Adrenal gland (tissue), 12 donors: ENCODE data around the gene ARHGEF38. TPM values are rescaled to one million over a fixed set of nuclear protein-coding genes. Genes with fewer than 3 reads are reported as not detected.

ENCODE experiments used
- DNase-seq, 7 donors: peaks; one replicate each; pipeline ENCODE4 v3.0.0-alpha.2; 2019 to 2020
- H3K27ac ChIP-seq, 5 donors: fragments of 200-600 bp; sonication (generic) in 4 of 5; 1 replicate in 3 of 5; 2 replicates in 2 of 5; pipeline versions ENCODE4 v1.5.1 to v1.8.0; 2016 to 2020; ENCODE audit warnings: mild to moderate bottlenecking in 1 of 5
- H3K27me3 ChIP-seq: fragments of 200-600 bp; 2 replicates; pipeline ENCODE4 v1.8.0; 2021
- H3K36me3 ChIP-seq, 2 donors: fragments of 200-600 bp; replicated peaks in 1 of 2; 1 replicate in 1 of 2; 2 replicates in 1 of 2; pipeline versions ENCODE4 v1.5.1 to v1.8.0; 2018 to 2022
- H3K4me1 ChIP-seq, 2 donors: fragments of 200-600 bp; replicated peaks in 1 of 2; 1 replicate in 1 of 2; 2 replicates in 1 of 2; pipeline versions ENCODE4 v1.5.1 to v1.8.0; 2018 to 2021
- H3K4me3 ChIP-seq, 4 donors: fragments of 200-600 bp; sonication (generic) in 3 of 4; one replicate each; pipeline ENCODE4 v1.5.1; 2016 to 2018
- H3K9me3 ChIP-seq, 3 donors: fragments of 200-600 bp; sonication (generic) in 1 of 3; replicated peaks in 1 of 3; 1 replicate in 2 of 3; 2 replicates in 1 of 3; pipeline versions ENCODE4 v1.5.1 to v1.8.0; 2016 to 2021
- CTCF ChIP-seq, 6 experiments: fragments of 450-650 bp in 4 of 6; fragments of 200-600 bp in 2 of 6; sonication (generic) in 1 of 6; IDR thresholded peaks; 1 replicate in 5 of 6; 2 replicates in 1 of 6; pipeline versions ENCODE4 v1.5.1 to v1.8.0; 2016 to 2021; ENCODE audit warnings: antibody characterized with exemption in 6 of 6, mild to moderate bottlenecking in 2 of 6, moderate library complexity in 1 of 6
- POLR2A ChIP-seq, 2 donors: fragments of 450-650 bp; IDR thresholded peaks; one replicate each; pipeline ENCODE4 v1.6.1; 2017; ENCODE audit warnings: antibody characterized with exemption in 2 of 2, mild to moderate bottlenecking in 2 of 2, moderate library complexity in 1 of 2
- WGBS, 4 donors: extraction: QIAGEN DNeasy Blood & Tissue Kit in 2 of 4; methylation state at CpG; one replicate each; pipeline versions ENCODE4 v1.1.5 to v1.1.7; 2013 to 2017; 5-methylcytosine and 5-hydroxymethylcytosine counted together
- intact Hi-C, 2 donors: fragments of 100-400 bp; cut with DNase I; formaldehyde crosslinking; loops; one replicate each; pipeline versions ENCODE4 v1.14.1 to v1.15.0; 2022 to 2023
- polyA plus RNA-seq, 3 donors: library from polyadenylated mRNA; stranded (reverse); fragments of 200-250 nt in 2 of 3; fragments of 350-450 nt in 1 of 3; fragmentation: Illumina TruSeq in 1 of 3; extraction: RNeasy Lipid Tissue Mini Kit (QIAGEN cat#74804) in 1 of 3; gene quantifications; one replicate each; pipeline ENCODE4 v1.2.3, GENCODE V29; 2013 to 2014
- total RNA-seq, 9 donors: library from RNA; depleted of rRNA in 4 of 9; stranded (reverse); fragments of >200 nt in 4 of 9; fragments of 120-200 nt in 1 of 9; fragmentation: NEBNext Ultra II Directional in 1 of 9; extraction: Animal tissue kit (Norgen Biotek cat#: 25700) in 1 of 9; gene quantifications; one replicate each; pipeline versions ENCODE4 v1.1.0 to v1.2.4, GENCODE V29; 2013 to 2023
- donor health status: healthy with polysubstance abuse.
- donor health status: Bipolar disorder and iron deficiency.
- donor health status: DM: yes; HTN: yes; CAD: no.
- donor health status: DM: no; HTN: no; CAD: no.
- donor health status: DM: no; HTN: no; CAD: no.
- donor health status: DM: yes; HTN: yes; CAD: no.

Gene ARHGEF38
- total and polyA plus RNA-seq, 12 donors, result not detected

GRCh38 chr4:105542039-105542438 is 10.4 kb upstream of the ARHGEF38 start:
- TF ChIP-seq POLR2A (IDR thresholded peaks at IDR 0.05), result no peak
- TF ChIP-seq CTCF (IDR thresholded peaks at IDR 0.05), result no peak
- no peaks in the 10 kb centered on the region for H3K36me3 ChIP-seq
- DNase-seq, result no peak
- H3K9me3 ChIP-seq, result no peaks in the 10 kb centered on the region
- H3K27me3 ChIP-seq, result no peaks in the 10 kb centered on the region
- WGBS, 4 donors, result 70 to 82% (median 78%) methylated on average over 3 of the region's 3 CpGs
- intact Hi-C loops, result no loop called here
- H3K27ac ChIP-seq, result no peak overlapping the region
- no peak overlapping the region for H3K4me3 ChIP-seq
- H3K4me1 ChIP-seq, result no peaks in the 10 kb centered on the region

GRCh38 chr4:105543346-105543745 is 9.1 kb upstream of the ARHGEF38 start:
- TF ChIP-seq POLR2A (IDR thresholded peaks at IDR 0.05) (no peak), CTCF (IDR thresholded peaks at IDR 0.05) (no peak)
- no peaks in the 10 kb centered on the region for H3K36me3 ChIP-seq
- no peak for DNase-seq
- no peaks in the 10 kb centered on the region for H3K4me1 ChIP-seq
- intact Hi-C loops, result no loop called here
- H3K9me3 ChIP-seq, result no peaks in the 10 kb centered on the region
- H3K27me3 ChIP-seq, result no peaks in the 10 kb centered on the region
- H3K27ac ChIP-seq, result no peak overlapping the region
- H3K4me3 ChIP-seq, result no peak overlapping the region

- no peak overlapping the region for H3K27ac ChIP-seq
- no peaks in the 10 kb centered on the region for H3K27me3 ChIP-seq
- no peak for DNase-seq
- no peak overlapping the region for H3K4me3 ChIP-seq
- no peaks in the 10 kb centered on the region for H3K4me1 ChIP-seq
- no peaks in the 10 kb centered on the region for H3K9me3 ChIP-seq
- intact Hi-C loops, result no loop called here
- no peak for TF ChIP-seq CTCF (IDR thresholded peaks at IDR 0.05)
- no peak for TF ChIP-seq POLR2A (IDR thresholded peaks at IDR 0.05)
- H3K36me3 ChIP-seq, result no peaks in the 10 kb centered on the region
Measured at GRCh38 chr4:105543881-105544280, 8.5 kb upstream of the ARHGEF38 start.

- H3K27me3 ChIP-seq, result no peaks in the 10 kb centered on the region
- no peak for DNase-seq
- H3K36me3 ChIP-seq, result no peaks in the 10 kb centered on the region
- no peak overlapping the region for H3K4me3 ChIP-seq
- TF ChIP-seq POLR2A (IDR thresholded peaks at IDR 0.05) (no peak), CTCF (IDR thresholded peaks at IDR 0.05) (no peak)
- WGBS, 4 donors, result 53 to 67% (median 56%) methylated on average over 1 of the region's 1 CpG
- H3K4me1 ChIP-seq, result no peaks in the 10 kb centered on the region
- no peak overlapping the region for H3K27ac ChIP-seq
- no peaks in the 10 kb centered on the region for H3K9me3 ChIP-seq
- intact Hi-C loops, result no loop called here
Measured at GRCh38 chr4:105544520-105545286, 7.7 kb upstream of the ARHGEF38 start.
